ENCODE data around the gene CYP3A4.

Gene CYP3A4

GRCh38 chr7:99720800-99721595, 63.0 kb downstream of the CYP3A4 start:
- no peak overlapping the region for H3K4me3 ChIP-seq (ENCODE audit: insufficient read depth, low read length, poor library complexity, severe bottlenecking)
- TF ChIP-seq EZH2phosphoT487 (conservative IDR thresholded peaks at IDR 0.05; ENCODE audit: low read length), result no peak
- no peak for TF ChIP-seq CTCF (IDR thresholded peaks at IDR 0.05; ENCODE audit: insufficient read depth, low read length, poor library complexity, severe bottlenecking)
- H3K27me3 ChIP-seq (ENCODE audit: low read length), result no peaks in the 10 kb centered on the region
- no peaks in the 10 kb centered on the region for H3K79me2 ChIP-seq (ENCODE audit: insufficient read depth, low read length)
- no peaks in the 10 kb centered on the region for H3K9me2 ChIP-seq (replicated peaks; ENCODE audit: insufficient read depth, low read length)
- no peak overlapping the region for H3K9ac ChIP-seq (ENCODE audit: low read length)
- no peaks in the 10 kb centered on the region for H4K20me1 ChIP-seq (ENCODE audit: low read depth, low read length)
- H3F3A ChIP-seq (ENCODE audit: insufficient read depth), result no peaks in the 10 kb centered on the region
- H3K36me3 ChIP-seq (ENCODE audit: low read length), result no peaks in the 10 kb centered on the region
- no peaks in the 10 kb centered on the region for H3K9me3 ChIP-seq (ENCODE audit: insufficient read depth, low read length)
- H3K4me2 ChIP-seq (ENCODE audit: low read depth, low read length, poor library complexity, severe bottlenecking), result no peak overlapping the region
- no peak overlapping the region for H2AFZ ChIP-seq (ENCODE audit: low read depth, low read length, severe bottlenecking)
- H3K27ac ChIP-seq (ENCODE audit: low read depth, low read length), result no peak overlapping the region

GRCh38 chr7:99719996-99720769, 63.8 kb downstream of the CYP3A4 start:
- Histone ChIP-seq H3K27me3 (ENCODE audit: low read length) (no peaks in the 10 kb centered on the region), H3K9me3 (ENCODE audit: insufficient read depth, low read length) (no peaks in the 10 kb centered on the region), H3K4me3 (ENCODE audit: insufficient read depth, low read length, poor library complexity, severe bottlenecking) (no peak overlapping the region), H3K9ac (ENCODE audit: low read length) (no peak overlapping the region), H3K27ac (ENCODE audit: low read depth, low read length) (no peak overlapping the region), H3K9me2 (replicated peaks; ENCODE audit: insufficient read depth, low read length) (no peaks in the 10 kb centered on the region), H2AFZ (ENCODE audit: low read depth, low read length, severe bottlenecking) (no peak overlapping the region), H4K20me1 (ENCODE audit: low read depth, low read length) (no peaks in the 10 kb centered on the region), H3F3A (ENCODE audit: insufficient read depth) (no peaks in the 10 kb centered on the region), H3K79me2 (ENCODE audit: insufficient read depth, low read length) (no peaks in the 10 kb centered on the region), H3K4me2 (ENCODE audit: low read depth, low read length, poor library complexity, severe bottlenecking) (no peak overlapping the region), H3K36me3 (ENCODE audit: low read length) (no peaks in the 10 kb centered on the region)
- TF ChIP-seq EZH2phosphoT487 (conservative IDR thresholded peaks at IDR 0.05; ENCODE audit: low read length) (no peak), CTCF (IDR thresholded peaks at IDR 0.05; ENCODE audit: insufficient read depth, low read length, poor library complexity, severe bottlenecking) (no peak)

- Histone ChIP-seq H3F3A (ENCODE audit: insufficient read depth) (no peaks in the 10 kb centered on the region), H3K27ac (ENCODE audit: low read depth, low read length) (no peak overlapping the region), H3K9me3 (ENCODE audit: insufficient read depth, low read length) (no peaks in the 10 kb centered on the region), H3K79me2 (ENCODE audit: insufficient read depth, low read length) (no peaks in the 10 kb centered on the region), H3K9me2 (replicated peaks; ENCODE audit: insufficient read depth, low read length) (no peaks in the 10 kb centered on the region), H3K36me3 (ENCODE audit: low read length) (no peaks in the 10 kb centered on the region), H3K4me3 (ENCODE audit: insufficient read depth, low read length, poor library complexity, severe bottlenecking) (no peak overlapping the region), H3K9ac (ENCODE audit: low read length) (no peak overlapping the region), H3K4me2 (ENCODE audit: low read depth, low read length, poor library complexity, severe bottlenecking) (no peak overlapping the region), H2AFZ (ENCODE audit: low read depth, low read length, severe bottlenecking) (no peak overlapping the region), H4K20me1 (ENCODE audit: low read depth, low read length) (no peaks in the 10 kb centered on the region), H3K27me3 (ENCODE audit: low read length) (no peaks in the 10 kb centered on the region)
- TF ChIP-seq EZH2phosphoT487 (conservative IDR thresholded peaks at IDR 0.05; ENCODE audit: low read length) (no peak), CTCF (IDR thresholded peaks at IDR 0.05; ENCODE audit: insufficient read depth, low read length, poor library complexity, severe bottlenecking) (no peak)
Observed at GRCh38 chr7:99713995-99714570, 69.9 kb downstream of the CYP3A4 start.

Data from SU-DHL-6 (cell line).